HCT116 (cell line): ENCODE results near the gene TRIM29. TPM values are rescaled to one million over a fixed set of nuclear protein-coding genes. Genes with fewer than 3 reads are reported as not detected.

ENCODE experiments used
- ATAC-seq: fragments of 200-7000 bp; cut with Tn5 transposase; 2 replicates; pipeline ENCODE4 v1.9.1; 2020; ENCODE audit warnings: mild to moderate bottlenecking, moderate library complexity
- BruUV-seq: library from RNA; stranded (reverse); fragments of 400-500 nt; replicated peaks from 2 replicates; lab custom pipeline; 2021; lab: Mats Ljungman, UMichigan
- CTCF ChIA-PET: fragments of 300-600 bp; sonication (Branson Sonifier 250); formaldehyde crosslinking; loops from one replicate; lab custom pipeline; 2021; ENCODE audit warnings: antibody characterized with exemption; lab: Charles Lee
- POLR2A ChIA-PET: fragments of 300-600, 350-600 bp; sonication (Branson Sonifier 250); formaldehyde crosslinking; loops from one replicate; lab custom pipeline; 2021; ENCODE audit warnings: antibody characterized with exemption; lab: Charles Lee
- RAD21 ChIA-PET, 2 experiments: fragments of 300-600 bp; sonication (Branson Sonifier 250); formaldehyde crosslinking; loops; one replicate each; lab custom pipeline; 2023; ENCODE audit warnings: low total read pairs in 2 of 2; ENCODE audit not compliant: uncharacterized antibody in 2 of 2, unreplicated experiment in 2 of 2, low non-redundant PET in 1 of 2; lab: Charles Lee
- DNase-seq: peaks from one replicate; pipeline ENCODE4 v3.0.0-alpha.2; 2010; ENCODE audit warnings: low read depth, low spot score
- H2AFZ ChIP-seq: fragments of 200-600 bp; shearing (Covaris generic), sonication (generic); 2 replicates; pipeline ENCODE4 v1.6.1; 2017; ENCODE audit warnings: low read depth, mixed run types, mixed read lengths, antibody characterized with exemption, low read length; ENCODE audit not compliant: poor library complexity, severe bottlenecking
- H3K27ac ChIP-seq: 2 replicates; pipeline ENCODE4 v1.5.1; 2012; ENCODE audit warnings: low read depth, low read length
- H3K27me3 ChIP-seq: fragments of 200-600 bp; sonication (generic); 2 replicates; pipeline ENCODE4 v1.6.1; 2016; ENCODE audit warnings: mixed run types, low read length, mixed read lengths; ENCODE audit not compliant: insufficient read depth
- H3K36me3 ChIP-seq, 2 experiments: fragments of 200-500 bp in 1 of 2; fragments of 200-600 bp in 1 of 2; sonication (Bioruptor generic) in 1 of 2; sonication (generic) in 1 of 2; 2 replicates each; pipeline versions ENCODE4 v1.5.1 to v1.6.1; 2014 to 2016; ENCODE audit warnings: low read length in 2 of 2, inconsistent platforms in 1 of 2, mixed read lengths in 1 of 2, mixed run types in 1 of 2; ENCODE audit not compliant: insufficient read depth in 2 of 2, control insufficient read depth in 1 of 2
- H3K4me1 ChIP-seq, 2 experiments: fragments of 200-600 bp in 1 of 2; sonication (generic) in 1 of 2; 2 replicates each; pipeline versions ENCODE4 v1.5.1 to v1.6.1; 2012 to 2017; ENCODE audit warnings: low read length in 2 of 2, inconsistent platforms in 1 of 2, mild to moderate bottlenecking in 1 of 2, mixed read lengths in 1 of 2, mixed run types in 1 of 2, moderate library complexity in 1 of 2; ENCODE audit not compliant: insufficient read depth in 2 of 2, control insufficient read depth in 1 of 2
- H3K4me2 ChIP-seq: fragments of 200-600 bp; sonication (generic); 2 replicates; pipeline ENCODE4 v1.6.1; 2017; ENCODE audit warnings: mixed run types, low read length, mixed read lengths
- H3K4me3 ChIP-seq, 2 experiments: fragments of 200-600 bp in 1 of 2; sonication (generic) in 1 of 2; replicated peaks in 1 of 2; 2 replicates each; pipeline ENCODE4 v1.5.1; 2011 to 2016; ENCODE audit warnings: low read length in 2 of 2, control low read depth in 1 of 2, low read depth in 1 of 2, mild to moderate bottlenecking in 1 of 2, mixed read lengths in 1 of 2, mixed run types in 1 of 2
- H3K79me2 ChIP-seq: fragments of 200-600 bp; sonication (generic); 2 replicates; pipeline ENCODE4 v1.6.1; 2017; ENCODE audit warnings: mild to moderate bottlenecking, mixed run types, low read length, moderate library complexity, mixed read lengths; ENCODE audit not compliant: insufficient read depth
- H3K9ac ChIP-seq: fragments of 200-600 bp; sonication (generic); 2 replicates; pipeline ENCODE4 v1.6.1; 2016; ENCODE audit warnings: low read length, mixed read lengths
- H3K9me2 ChIP-seq: fragments of 200-600 bp; sonication (generic), shearing (Covaris generic); 2 replicates; pipeline ENCODE4 v1.6.1; 2017; ENCODE audit warnings: mixed run types, mild to moderate bottlenecking, moderate library complexity; ENCODE audit not compliant: insufficient read depth
- H3K9me3 ChIP-seq, 2 experiments: fragments of 200-500 bp in 1 of 2; fragments of 200-600 bp in 1 of 2; sonication (Bioruptor generic) in 1 of 2; sonication (generic) in 1 of 2; 2 replicates each; pipeline ENCODE4 v1.6.1; 2014 to 2017; ENCODE audit warnings: low read length in 2 of 2, mixed read lengths in 2 of 2, inconsistent platforms in 1 of 2, low read depth in 1 of 2, mild to moderate bottlenecking in 1 of 2, mixed run types in 1 of 2, moderate library complexity in 1 of 2; ENCODE audit not compliant: control insufficient read depth in 1 of 2, insufficient read depth in 1 of 2
- H4K20me1 ChIP-seq: fragments of 200-600 bp; sonication (generic), shearing (Covaris generic); 2 replicates; pipeline ENCODE4 v1.6.1; 2017; ENCODE audit warnings: mixed run types, mild to moderate bottlenecking, moderate library complexity; ENCODE audit not compliant: insufficient read depth
- ATF3 ChIP-seq: IDR thresholded peaks from 2 replicates; pipeline ENCODE4 v1.6.1; 2012
- EZH2 ChIP-seq: fragments of 200-600 bp; sonication (generic); IDR thresholded peaks from 2 replicates; pipeline ENCODE4 v1.6.1; 2017; ENCODE audit warnings: antibody characterized with exemption, mixed run types
- SIN3A ChIP-seq: IDR thresholded peaks from 2 replicates; pipeline ENCODE4 v1.6.1; 2012; ENCODE audit warnings: low read depth
- SP1 ChIP-seq: IDR thresholded peaks from 2 replicates; pipeline ENCODE4 v1.6.1; 2012; ENCODE audit warnings: low read depth
- ZBTB33 ChIP-seq: IDR thresholded peaks from 2 replicates; pipeline ENCODE4 v1.6.1; 2011; ENCODE audit warnings: mild to moderate bottlenecking, low read length, moderate library complexity; ENCODE audit not compliant: insufficient replicate concordance; ENCODE audit errors: extremely low read depth
- ZNF274 ChIP-seq: fragments of 200-500 bp; sonication (Bioruptor generic); IDR thresholded peaks from 2 replicates; pipeline ENCODE4 v1.6.1; 2014; ENCODE audit warnings: mild to moderate bottlenecking, low read depth, low read length, inconsistent platforms
- intact Hi-C: fragments of 100-400 bp; cut with micrococcal nuclease; formaldehyde crosslinking; loops from 2 replicates; pipeline ENCODE4 v1.10.0; 2022
- total RNA-seq: library from RNA; stranded (reverse); gene quantifications from one replicate; pipeline ENCODE4 v1.2.1, GENCODE V29; 2021; ENCODE audit not compliant: unreplicated experiment
- TF ChIP-seq, protein P1 (sequence below): IDR thresholded peaks from 2 replicates; pipeline ENCODE4 v1.6.1; 2012

Gene TRIM29
- total RNA-seq, 1 experiment from 2014 or later: 0.54 TPM

GRCh38 chr11:120117991-120118390 lies 19.9 kb downstream of the TRIM29 start (continued):
- no peak for TF ChIP-seq ZBTB33
- TF ChIP-seq SP1: no peak
- TF ChIP-seq, protein P1, sequence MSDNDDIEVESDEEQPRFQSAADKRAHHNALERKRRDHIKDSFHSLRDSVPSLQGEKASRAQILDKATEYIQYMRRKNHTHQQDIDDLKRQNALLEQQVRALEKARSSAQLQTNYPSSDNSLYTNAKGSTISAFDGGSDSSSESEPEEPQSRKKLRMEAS: no peak
- TF ChIP-seq EZH2: no peak

GRCh38 chr11:120116966-120117365 lies 20.9 kb downstream of the TRIM29 start:
- ChIA-PET POLR2A (no interaction called here), RAD21 (no interaction called here), CTCF (no interaction called here)
- no peaks in the 10 kb centered on the region for H3K9me2 ChIP-seq
- no peaks in the 10 kb centered on the region for H3K36me3 ChIP-seq
- no peak overlapping the region for H2AFZ ChIP-seq
- no peaks in the 10 kb centered on the region for H3K9me3 ChIP-seq
- peaks cover 23% of the 10 kb centered on the region; the same call in 1 of the 2 replicates for H3K27me3 ChIP-seq
- H3K9ac ChIP-seq: no peak overlapping the region
- H4K20me1 ChIP-seq: no peaks in the 10 kb centered on the region
- peaks cover 4 to 12% of the 10 kb centered on the region in 2 experiments; a peak in 3 of 4 replicates for H3K4me1 ChIP-seq
- intact Hi-C loops: no loop called here
- H3K4me3 ChIP-seq: no peak overlapping the region
- H3K79me2 ChIP-seq: no peaks in the 10 kb centered on the region
- TF ChIP-seq SP1: no peak
- TF ChIP-seq SIN3A: no peak
- TF ChIP-seq, protein P1: no peak
- TF ChIP-seq ZNF274: no peak
- TF ChIP-seq ATF3: no peak
- ATAC-seq (no peak), DNase-seq (no peak)
- no TSS peak for BruUV-seq
- H3K4me2 ChIP-seq: no peak overlapping the region
- no peak overlapping the region for H3K27ac ChIP-seq
